IMR-90 (cell line): ENCODE data around the gene NOX1. TPM values are rescaled to one million over a fixed set of nuclear protein-coding genes. Genes with fewer than 3 reads are reported as not detected.

Experiments
- ATAC-seq: fragments of 200-7000 bp; cut with Tn5 transposase; 2 replicates; pipeline ENCODE4 v1.9.1; 2020; ENCODE audit warnings: low read depth, mild to moderate bottlenecking, moderate library complexity
- BruUV-seq: library from RNA; stranded (reverse); fragments of 400-500 nt; replicated peaks from 2 replicates; lab custom pipeline; 2021; lab: Mats Ljungman, UMichigan
- CTCF ChIA-PET: fragments of 300-600 bp; formaldehyde crosslinking; extraction: SDS; loops from one replicate; lab custom pipeline; 2021; ENCODE audit warnings: antibody characterized with exemption; lab: Yijun Ruan, JAX
- POLR2A ChIA-PET: fragments of 300-600 bp; sonication (Branson Sonifier 250); formaldehyde crosslinking; loops from one replicate; lab custom pipeline; 2022; ENCODE audit warnings: antibody characterized with exemption; ENCODE audit not compliant: unreplicated experiment; lab: Charles Lee
- DNase-seq: peaks from one replicate; pipeline ENCODE4 v3.0.0; 2013
- H2AFZ ChIP-seq: replicated peaks from 2 replicates; pipeline ENCODE3; 2013; ENCODE audit warnings: low read length, mild to moderate bottlenecking; ENCODE audit not compliant: poor library complexity
- H2AK5ac ChIP-seq: 2 replicates; pipeline ENCODE4 v1.6.1; 2013; ENCODE audit warnings: low read depth, low read length, inconsistent platforms
- H2AK9ac ChIP-seq: replicated peaks from 2 replicates; pipeline ENCODE3; 2013; ENCODE audit warnings: mild to moderate bottlenecking, low read depth, low read length, moderate library complexity; ENCODE audit not compliant: poor library complexity
- H2BK120ac ChIP-seq: 2 replicates; pipeline ENCODE4 v1.6.1; 2013; ENCODE audit warnings: low read depth, low read length, inconsistent platforms
- H2BK15ac ChIP-seq: 3 replicates; pipeline ENCODE4 v1.6.1; 2013; ENCODE audit warnings: low read depth, low read length, inconsistent platforms
- H2BK20ac ChIP-seq: 2 replicates; pipeline ENCODE4 v1.6.1; 2013; ENCODE audit warnings: low read depth, mild to moderate bottlenecking, inconsistent platforms, low read length, moderate library complexity
- H2BK5ac ChIP-seq: 2 replicates; pipeline ENCODE4 v1.6.1; 2013; ENCODE audit warnings: mild to moderate bottlenecking, low read depth, low read length, inconsistent platforms; ENCODE audit not compliant: poor library complexity, severe bottlenecking
- H3K14ac ChIP-seq: replicated peaks from 2 replicates; pipeline ENCODE4 v1.6.1; 2013; ENCODE audit warnings: low read depth, low read length, inconsistent platforms
- H3K18ac ChIP-seq: 2 replicates; pipeline ENCODE4 v1.6.1; 2013; ENCODE audit warnings: low read depth, low read length, control low read depth
- H3K23ac ChIP-seq: 2 replicates; pipeline ENCODE4 v1.6.1; 2013; ENCODE audit warnings: low read depth, low read length, inconsistent platforms
- H3K27ac ChIP-seq: 2 replicates; pipeline ENCODE4 v1.5.1; 2013; ENCODE audit warnings: mild to moderate bottlenecking, control low read depth, low read length; ENCODE audit not compliant: insufficient read depth
- H3K27me3 ChIP-seq: 2 replicates; pipeline ENCODE4 v1.6.1; 2013; ENCODE audit warnings: low read length; ENCODE audit not compliant: control insufficient read depth, insufficient read depth
- H3K36me3 ChIP-seq: 2 replicates; pipeline ENCODE4 v1.6.1; 2013; ENCODE audit warnings: low read length, mixed read lengths; ENCODE audit not compliant: control insufficient read depth, insufficient read depth
- H3K4ac ChIP-seq: 2 replicates; pipeline ENCODE4 v1.6.1; 2013; ENCODE audit warnings: low read depth, low read length, inconsistent platforms
- H3K4me1 ChIP-seq: 2 replicates; pipeline ENCODE4 v1.6.1; 2013; ENCODE audit warnings: low read length, mixed read lengths; ENCODE audit not compliant: control insufficient read depth, insufficient read depth
- H3K4me2 ChIP-seq: 2 replicates; pipeline ENCODE4 v1.6.1; 2013; ENCODE audit warnings: low read depth, mild to moderate bottlenecking, control low read depth, low read length, moderate library complexity
- H3K4me3 ChIP-seq: 2 replicates; pipeline ENCODE4 v1.5.1; 2013; ENCODE audit warnings: low read depth, mild to moderate bottlenecking, control low read depth, low read length, moderate library complexity; ENCODE audit not compliant: insufficient read depth
- H3K56ac ChIP-seq: 2 replicates; pipeline ENCODE4 v1.6.1; 2013; ENCODE audit warnings: low read length, inconsistent platforms; ENCODE audit not compliant: insufficient read depth; ENCODE audit errors: extremely low read depth
- H3K79me1 ChIP-seq, 2 experiments: 2 replicates each; pipeline ENCODE4 v1.6.1; 2013; ENCODE audit warnings: low read length in 2 of 2, inconsistent platforms in 1 of 2, low read depth in 1 of 2
- H3K9ac ChIP-seq: 2 replicates; pipeline ENCODE4 v1.6.1; 2013; ENCODE audit warnings: low read depth, low read length, control low read depth
- H3K9me1 ChIP-seq: 2 replicates; pipeline ENCODE4 v1.6.1; 2013; ENCODE audit warnings: low read length, inconsistent platforms; ENCODE audit not compliant: insufficient read depth
- H3K9me3 ChIP-seq: 2 replicates; pipeline ENCODE4 v1.6.1; 2013; ENCODE audit warnings: low read length; ENCODE audit not compliant: control insufficient read depth, insufficient read depth
- H4K20me1 ChIP-seq: 2 replicates; pipeline ENCODE4 v1.6.1; 2013; ENCODE audit warnings: low read length, inconsistent platforms; ENCODE audit not compliant: insufficient read depth
- H4K5ac ChIP-seq: 2 replicates; pipeline ENCODE4 v1.6.1; 2013; ENCODE audit warnings: mild to moderate bottlenecking, low read depth, low read length, control low read depth
- H4K8ac ChIP-seq, 2 experiments: 2 replicates each; pipeline ENCODE4 v1.6.1; 2013; ENCODE audit warnings: low read depth in 2 of 2, low read length in 2 of 2, control low read depth in 1 of 2, inconsistent platforms in 1 of 2
- H4K91ac ChIP-seq: 2 replicates; pipeline ENCODE4 v1.6.1; 2013; ENCODE audit warnings: low read depth, low read length, inconsistent platforms; ENCODE audit not compliant: insufficient read depth
- BHLHE40 ChIP-seq: fragments of 150-350 bp; IDR thresholded peaks from 2 replicates; pipeline ENCODE4 v1.6.1; 2016; ENCODE audit warnings: mild to moderate bottlenecking, low read depth, low read length
- MAFK ChIP-seq: IDR thresholded peaks from 2 replicates; pipeline ENCODE4 v1.6.1; 2012; ENCODE audit warnings: low read depth, low read length, improper control_type of control experiment
- NFE2L2 ChIP-seq: fragments of 150-350 bp; IDR thresholded peaks from 2 replicates; pipeline ENCODE4 v1.6.1; 2016; ENCODE audit warnings: low read depth, mild to moderate bottlenecking, low read length
- RCOR1 ChIP-seq: IDR thresholded peaks from 2 replicates; pipeline ENCODE4 v1.6.1; 2012; ENCODE audit warnings: mild to moderate bottlenecking, low read length, improper control_type of control experiment; ENCODE audit not compliant: insufficient replicate concordance
- WGBS, 2 experiments: methylation state at CpG; one replicate each; pipeline versions ENCODE4 v1.1.5 to v1.1.7; 2013; ENCODE audit warnings: missing lambda C conversion rate in 2 of 2; ENCODE audit not compliant: insufficient read length in 1 of 2; ENCODE audit errors: extremely low coverage in 2 of 2; 5-methylcytosine and 5-hydroxymethylcytosine counted together
- dilution Hi-C: fragments of 300-500 bp; cut with HindIII; formaldehyde crosslinking; loops from one replicate; pipeline ENCODE4 v1.14.3; 2018; ENCODE audit warnings: low sequenced_read_pairs; ENCODE audit not compliant: unreplicated experiment
- in situ Hi-C: fragments of 300-500 bp; cut with MboI; formaldehyde crosslinking; loops from 3 replicates; pipeline ENCODE4 v1.14.3; 2019; ENCODE audit warnings: low sequenced_read_pairs, inconsistent platforms, mixed read lengths
- intact Hi-C: fragments of 100-400 bp; cut with micrococcal nuclease; formaldehyde crosslinking; loops from 2 replicates; pipeline ENCODE4 v1.10.0; 2022
- polyA plus RNA-seq, 3 experiments: library from polyadenylated mRNA; depleted of rRNA; stranded (reverse); fragments of >200 nt; gene quantifications; 2 replicates each; pipeline ENCODE4 v1.2.3, GENCODE V29; 2012; ENCODE audit warnings: low replicate concordance in 1 of 3
- total RNA-seq: library from RNA; depleted of rRNA; stranded (reverse); fragments of >200 nt; gene quantifications from 2 replicates; pipeline ENCODE4 v1.2.3, GENCODE V29; 2012

The NOX1 gene
- total and polyA plus RNA-seq, 2 of the 4 experiments (the other 2 are of a cell fraction): not detected

DNA sequence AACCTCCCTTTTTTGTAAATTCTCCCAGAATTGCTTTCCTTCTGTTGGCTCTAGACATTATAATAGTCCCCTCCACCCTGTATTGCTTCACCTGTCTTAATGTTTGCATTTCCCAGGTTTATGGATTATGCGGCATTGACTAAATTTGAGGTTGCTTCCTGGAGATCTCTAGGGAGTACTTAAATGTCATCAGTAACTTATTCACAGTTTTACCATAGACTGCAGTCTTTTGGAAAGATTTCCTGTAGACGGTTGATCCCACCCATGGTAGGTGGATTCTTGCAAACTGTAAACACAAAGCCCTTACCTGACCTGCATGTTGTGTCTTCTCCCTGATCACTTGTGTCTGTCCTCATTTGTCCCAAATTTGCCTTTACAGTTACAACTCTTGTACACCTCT is 6.2 kb upstream of the NOX1 start:
- CTCF ChIA-PET: no interaction called here
- Histone ChIP-seq H3K18ac (no peak overlapping the region), H3K27me3 (0 out of 2 replicates have a peak, but pooled peaks cover 1% of the 10 kb centered on the region), H3K56ac (no peak overlapping the region), H3K79me1 (no peaks in the 10 kb centered on the region), H3K36me3 (no peaks in the 10 kb centered on the region), H4K20me1 (no peaks in the 10 kb centered on the region), H3K9me3 (no peaks in the 10 kb centered on the region), H2BK15ac (no peak overlapping the region), H3K4me1 (no peaks in the 10 kb centered on the region), H3K9me1 (no peaks in the 10 kb centered on the region), H2BK5ac (no peak overlapping the region), H4K5ac (no peak overlapping the region), H4K91ac (no peak overlapping the region), H3K27ac (no peak overlapping the region), H2AFZ (no peak overlapping the region), H2BK120ac (no peak overlapping the region), H3K23ac (no peak overlapping the region), H3K9ac (no peak overlapping the region), H2AK9ac (no peak overlapping the region), H2AK5ac (no peak overlapping the region), H3K4me3 (no peak overlapping the region), H4K8ac (no peak overlapping the region), H3K4me2 (no peak overlapping the region), H3K4ac (no peak overlapping the region), H2BK20ac (no peak overlapping the region), H3K14ac (no peak overlapping the region)
- in situ Hi-C loops (no loop called here), dilution Hi-C loops (no loop called here), intact Hi-C loops (no loop called here)
- TF ChIP-seq RCOR1 (no peak), BHLHE40 (no peak), NFE2L2 (no peak), MAFK (no peak)
- BruUV-seq: no TSS peak
- no CpG with 5 or more reads among the region's 2 CpGs for whole genome bisulfite sequencing, 2 experiments
- POLR2A ChIA-PET: no interaction called here
- DNase-seq: no peak
- no peak for ATAC-seq
